HUES48 (cell line): Measurements from ENCODE around the gene MAP3K5.

Experiments used
- H3K27ac ChIP-seq: one replicate; pipeline ENCODE4 v1.7.0; 2013; ENCODE audit warnings: low read depth, low read length, inconsistent platforms
- H3K27me3 ChIP-seq: 2 replicates; pipeline ENCODE4 v1.6.1; 2013; ENCODE audit warnings: mild to moderate bottlenecking, low read length; ENCODE audit not compliant: control insufficient read depth, insufficient read depth
- H3K36me3 ChIP-seq: 2 replicates; pipeline ENCODE4 v1.6.1; 2013; ENCODE audit warnings: low read length; ENCODE audit not compliant: control insufficient read depth, insufficient read depth
- H3K4me1 ChIP-seq: 2 replicates; pipeline ENCODE4 v1.6.1; 2013; ENCODE audit warnings: mild to moderate bottlenecking, low read length; ENCODE audit not compliant: control insufficient read depth, insufficient read depth
- H3K4me3 ChIP-seq: 2 replicates; pipeline ENCODE4 v1.5.1; 2013; ENCODE audit warnings: mild to moderate bottlenecking, low read depth, low read length
- H3K9ac ChIP-seq: 2 replicates; pipeline ENCODE4 v1.6.1; 2013; ENCODE audit warnings: mild to moderate bottlenecking, low read depth, low read length, moderate library complexity
- H3K9me3 ChIP-seq: 2 replicates; pipeline ENCODE4 v1.6.1; 2013; ENCODE audit warnings: low read length; ENCODE audit not compliant: control insufficient read depth, insufficient read depth

The MAP3K5 gene

DNA sequence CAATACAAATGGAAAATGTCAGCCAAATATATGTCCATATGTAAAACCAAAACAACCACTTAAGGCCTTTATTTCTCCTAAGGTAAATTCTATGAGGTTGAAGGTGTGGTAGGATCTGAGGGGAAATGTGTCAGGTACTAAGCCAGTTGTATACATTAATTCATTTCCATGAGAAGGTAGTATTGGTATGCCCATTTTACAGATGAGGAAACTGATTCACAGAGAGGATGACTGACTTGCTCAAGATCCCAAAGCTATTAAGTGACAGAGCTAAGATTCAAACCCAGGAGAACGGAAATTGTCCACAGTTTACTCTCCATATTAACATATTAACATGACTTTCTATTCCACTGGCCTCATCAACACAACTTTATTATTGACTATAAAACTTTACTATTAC lies 177.9 kb downstream of the MAP3K5 start:
- Histone ChIP-seq H3K4me3 (no peak overlapping the region), H3K9me3 (no peaks in the 10 kb centered on the region), H3K36me3 (no peaks in the 10 kb centered on the region), H3K4me1 (peaks cover 58% of the 10 kb centered on the region), H3K9ac (no peak overlapping the region), H3K27ac (no peak overlapping the region), H3K27me3 (no peaks in the 10 kb centered on the region)

DNA sequence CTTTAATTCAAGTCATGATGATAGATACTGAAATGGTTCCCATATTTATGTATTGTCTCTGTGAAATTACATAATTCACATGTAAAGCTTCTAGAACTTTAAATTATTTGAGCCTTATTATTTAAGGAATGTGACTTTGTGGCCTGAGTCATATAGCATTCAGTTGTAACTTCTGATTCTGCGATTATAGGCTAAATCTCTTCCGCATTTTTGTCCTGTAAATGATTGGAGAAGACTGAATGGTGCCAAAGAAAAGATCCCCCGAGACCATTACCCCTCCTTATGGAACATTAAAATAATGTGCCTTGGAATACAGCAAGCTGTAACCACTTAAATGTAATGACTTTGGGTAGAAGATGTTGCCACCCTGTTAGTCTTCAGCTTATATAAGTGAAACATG lies 178.8 kb downstream of the MAP3K5 start:
- peaks cover 51% of the 10 kb centered on the region for H3K4me1 ChIP-seq
- H3K36me3 ChIP-seq, result no peaks in the 10 kb centered on the region
- 0 out of 2 replicates have a peak overlapping the region, but pooled peaks have one; percentile 11 for H3K4me3 ChIP-seq
- no peaks in the 10 kb centered on the region for H3K9me3 ChIP-seq
- no peaks in the 10 kb centered on the region for H3K27me3 ChIP-seq
- H3K9ac ChIP-seq, result no peak overlapping the region
- H3K27ac ChIP-seq, result peak overlapping the region; percentile 88

DNA sequence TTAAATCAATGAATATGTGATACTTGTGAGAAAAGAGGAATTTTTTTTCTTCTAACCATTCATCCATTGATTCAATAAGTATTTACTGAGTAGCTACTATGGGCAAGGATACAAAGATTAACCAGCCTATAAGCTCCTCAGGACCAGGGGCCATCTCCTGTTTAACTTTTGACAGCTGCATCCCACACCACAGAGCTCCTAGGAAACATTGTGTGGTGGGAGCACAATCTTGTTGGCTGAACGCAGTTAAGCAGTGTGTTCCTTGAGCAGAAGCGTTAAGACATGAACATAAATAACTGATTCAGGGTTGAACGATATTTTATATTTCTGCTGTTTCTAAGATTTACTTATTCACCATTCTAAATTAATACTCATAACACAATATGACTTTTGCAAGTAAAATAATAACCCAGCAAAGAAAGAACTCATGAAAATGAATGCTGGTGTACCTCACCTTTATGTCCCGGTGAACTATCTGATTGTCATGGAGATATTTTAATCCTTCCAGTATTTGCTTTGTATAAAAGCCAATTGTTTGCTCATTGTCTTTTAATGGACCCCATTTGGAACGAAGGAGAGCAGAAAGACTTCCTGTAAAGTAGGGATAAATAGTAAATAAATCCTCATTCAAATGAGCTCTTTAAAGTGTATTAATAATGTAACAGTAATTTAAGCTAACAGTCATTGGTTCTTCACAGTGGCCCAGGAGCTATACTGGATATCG lies 179.4 kb downstream of the MAP3K5 start:
- Histone ChIP-seq H3K36me3 (no peaks in the 10 kb centered on the region), H3K9ac (no peak overlapping the region), H3K4me3 (peak overlapping the region; percentile 15), H3K9me3 (no peaks in the 10 kb centered on the region), H3K4me1 (peaks cover 49% of the 10 kb centered on the region), H3K27ac (peak overlapping the region; percentile 88), H3K27me3 (no peaks in the 10 kb centered on the region)

GRCh38 chr6:136611746-136612145 lies 180.5 kb downstream of the MAP3K5 start:
- H3K27me3 ChIP-seq, result no peaks in the 10 kb centered on the region
- peaks cover 49% of the 10 kb centered on the region for H3K4me1 ChIP-seq
- no peak overlapping the region for H3K4me3 ChIP-seq
- no peak overlapping the region for H3K27ac ChIP-seq
- H3K9me3 ChIP-seq, result no peaks in the 10 kb centered on the region
- H3K36me3 ChIP-seq, result no peaks in the 10 kb centered on the region
- H3K9ac ChIP-seq, result no peak overlapping the region

GRCh38 chr6:136611133-136611532 lies 181.1 kb downstream of the MAP3K5 start:
- no peak overlapping the region for H3K4me3 ChIP-seq
- H3K36me3 ChIP-seq, result no peaks in the 10 kb centered on the region
- no peak overlapping the region for H3K9ac ChIP-seq
- no peaks in the 10 kb centered on the region for H3K27me3 ChIP-seq
- H3K9me3 ChIP-seq, result no peaks in the 10 kb centered on the region
- no peak overlapping the region for H3K27ac ChIP-seq
- peaks cover 49% of the 10 kb centered on the region for H3K4me1 ChIP-seq

DNA sequence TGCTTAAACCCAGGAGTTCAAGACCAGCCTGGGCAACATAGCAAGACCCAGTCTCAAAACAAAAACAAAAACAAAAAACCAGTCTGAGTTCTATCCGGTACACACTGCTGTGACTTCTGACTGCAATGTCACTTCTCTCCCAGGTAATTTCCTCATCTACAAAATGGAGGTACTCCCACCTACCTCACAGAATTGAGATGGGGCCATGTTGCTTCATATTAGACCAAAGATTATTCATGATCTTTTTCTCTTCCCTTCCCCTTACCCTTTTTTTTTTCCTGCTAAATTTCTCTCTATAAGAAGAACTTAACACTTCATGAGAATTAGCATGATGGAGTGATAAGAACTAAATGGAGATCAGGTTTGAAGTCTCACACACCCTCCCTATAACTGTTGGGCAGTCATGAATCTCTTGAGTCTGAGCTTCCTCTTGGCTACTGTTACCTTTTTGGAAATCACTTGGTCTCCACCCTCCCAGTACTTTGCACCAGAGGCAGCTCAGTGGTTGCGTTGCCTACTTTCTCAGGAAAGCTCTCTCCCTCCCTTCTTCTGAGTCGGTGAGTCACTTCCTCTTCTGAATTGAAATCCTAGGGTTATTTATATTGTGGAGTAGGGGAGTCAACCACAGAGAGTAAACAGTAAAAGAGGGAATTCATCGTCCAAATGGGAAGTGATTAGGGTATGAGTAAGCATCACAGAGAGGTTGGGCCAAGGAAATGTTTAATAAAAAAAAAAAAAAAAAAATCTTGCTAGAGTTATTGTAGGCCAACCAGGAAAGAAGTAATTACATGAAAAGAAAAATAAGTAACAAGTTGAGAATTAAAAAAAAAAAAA lies 182.2 kb downstream of the MAP3K5 start:
- H3K9me3 ChIP-seq, result no peaks in the 10 kb centered on the region
- no peaks in the 10 kb centered on the region for H3K27me3 ChIP-seq
- peaks cover 45% of the 10 kb centered on the region for H3K4me1 ChIP-seq
- no peak overlapping the region for H3K4me3 ChIP-seq
- H3K27ac ChIP-seq, result peak overlapping the region; percentile 85
- no peak overlapping the region for H3K9ac ChIP-seq
- no peaks in the 10 kb centered on the region for H3K36me3 ChIP-seq

GRCh38 chr6:136608991-136609390 lies 183.3 kb downstream of the MAP3K5 start:
- H3K9ac ChIP-seq, result no peak overlapping the region
- no peaks in the 10 kb centered on the region for H3K9me3 ChIP-seq
- peaks cover 39% of the 10 kb centered on the region for H3K4me1 ChIP-seq
- H3K36me3 ChIP-seq, result no peaks in the 10 kb centered on the region
- H3K27ac ChIP-seq, result no peak overlapping the region
- no peaks in the 10 kb centered on the region for H3K27me3 ChIP-seq
- H3K4me3 ChIP-seq, result no peak overlapping the region

- H3K9me3 ChIP-seq, result no peaks in the 10 kb centered on the region
- H3K4me1 ChIP-seq, result peaks cover 31% of the 10 kb centered on the region
- H3K9ac ChIP-seq, result no peak overlapping the region
- H3K27ac ChIP-seq, result peak overlapping the region; percentile 25
- H3K4me3 ChIP-seq, result no peak overlapping the region
- H3K27me3 ChIP-seq, result no peaks in the 10 kb centered on the region
- H3K36me3 ChIP-seq, result no peaks in the 10 kb centered on the region
Measured at GRCh38 chr6:136607932-136608772, 184.1 kb downstream of the MAP3K5 start.

DNA sequence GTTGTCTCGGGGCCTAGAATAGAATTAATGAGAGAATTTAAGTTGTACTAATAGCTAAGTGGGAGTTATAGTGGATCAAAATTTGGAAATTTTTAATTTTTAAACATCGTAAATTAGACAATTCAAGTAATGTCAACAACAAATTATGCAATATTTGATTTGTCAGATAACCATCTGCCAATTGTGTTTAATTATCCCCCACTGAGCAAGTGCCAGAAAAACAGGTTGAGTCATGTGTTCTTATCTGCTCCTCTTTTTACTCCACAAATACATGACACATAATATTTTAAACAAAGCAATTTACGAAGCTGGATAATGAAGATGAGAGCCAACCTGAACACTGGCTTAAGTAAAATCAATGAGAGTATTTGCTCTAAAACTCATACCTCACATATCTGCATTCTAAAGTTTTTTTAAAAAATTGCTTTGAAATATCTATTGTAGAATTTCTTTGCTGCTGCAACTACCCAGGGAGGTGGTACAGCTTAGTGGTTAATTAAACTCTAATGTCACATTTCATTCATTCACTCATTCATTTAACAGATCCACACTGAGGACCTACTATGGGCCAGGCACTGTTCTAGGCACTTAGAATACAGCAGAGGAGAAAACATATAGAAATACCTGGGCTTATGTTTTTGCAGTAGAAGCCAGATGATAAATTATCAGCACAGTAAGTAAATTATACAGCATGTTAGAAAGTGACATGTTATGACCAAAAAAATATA lies 184.9 kb downstream of the MAP3K5 start:
- H3K9ac ChIP-seq, result no peak overlapping the region
- no peaks in the 10 kb centered on the region for H3K36me3 ChIP-seq
- H3K27ac ChIP-seq, result no peak overlapping the region

GRCh38 chr6:136604928-136605510 lies 187.3 kb downstream of the MAP3K5 start:
- H3K27me3 ChIP-seq, result no peaks in the 10 kb centered on the region
- H3K4me1 ChIP-seq, result peaks cover 8% of the 10 kb centered on the region
- no peaks in the 10 kb centered on the region for H3K9me3 ChIP-seq
- H3K9ac ChIP-seq, result no peak overlapping the region
- H3K36me3 ChIP-seq, result no peaks in the 10 kb centered on the region
- no peak overlapping the region for H3K4me3 ChIP-seq
- H3K27ac ChIP-seq, result no peak overlapping the region

More for the DNA sequence above, 184.9 kb downstream of the MAP3K5 start:
- Histone ChIP-seq H3K4me1 (peaks cover 23% of the 10 kb centered on the region), H3K9me3 (no peaks in the 10 kb centered on the region), H3K27me3 (no peaks in the 10 kb centered on the region), H3K4me3 (no peak overlapping the region)
